D721Med (cell line): ENCODE measurements around the gene HOXB8.

ENCODE experiments used
- DNase-seq: peaks from one replicate; pipeline ENCODE4 v3.0.0; 2011; ENCODE audit warnings: low spot score; ENCODE audit not compliant: insufficient read length
- FAIRE-seq: peaks from 2 replicates; lab custom pipeline; 2011; peaks lifted over from hg19 to GRCh38; lab: Jason Lieb, UNC
- TF ChIP-seq, protein P1 (sequence below): IDR thresholded peaks from 2 replicates; pipeline ENCODE4 v1.5.1; 2012; ENCODE audit warnings: mild to moderate bottlenecking, control low read depth; ENCODE audit not compliant: insufficient read depth; ENCODE audit errors: missing control alignments

HOXB8 gene

GRCh38 chr17:48604770-48605329 is 10.2 kb downstream of the HOXB8 start, which contains the start of gene HOXB6:
HOXB6 (minus strand) TSS chr17:48604986; CDS start chr17:48598150, 6,836 bp downstream.
- TF ChIP-seq, protein P1, sequence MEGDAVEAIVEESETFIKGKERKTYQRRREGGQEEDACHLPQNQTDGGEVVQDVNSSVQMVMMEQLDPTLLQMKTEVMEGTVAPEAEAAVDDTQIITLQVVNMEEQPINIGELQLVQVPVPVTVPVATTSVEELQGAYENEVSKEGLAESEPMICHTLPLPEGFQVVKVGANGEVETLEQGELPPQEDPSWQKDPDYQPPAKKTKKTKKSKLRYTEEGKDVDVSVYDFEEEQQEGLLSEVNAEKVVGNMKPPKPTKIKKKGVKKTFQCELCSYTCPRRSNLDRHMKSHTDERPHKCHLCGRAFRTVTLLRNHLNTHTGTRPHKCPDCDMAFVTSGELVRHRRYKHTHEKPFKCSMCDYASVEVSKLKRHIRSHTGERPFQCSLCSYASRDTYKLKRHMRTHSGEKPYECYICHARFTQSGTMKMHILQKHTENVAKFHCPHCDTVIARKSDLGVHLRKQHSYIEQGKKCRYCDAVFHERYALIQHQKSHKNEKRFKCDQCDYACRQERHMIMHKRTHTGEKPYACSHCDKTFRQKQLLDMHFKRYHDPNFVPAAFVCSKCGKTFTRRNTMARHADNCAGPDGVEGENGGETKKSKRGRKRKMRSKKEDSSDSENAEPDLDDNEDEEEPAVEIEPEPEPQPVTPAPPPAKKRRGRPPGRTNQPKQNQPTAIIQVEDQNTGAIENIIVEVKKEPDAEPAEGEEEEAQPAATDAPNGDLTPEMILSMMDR: no peak
- FAIRE-seq (no peak), DNase-seq (no peak)

- TF ChIP-seq, protein P1: no peak
- FAIRE-seq: no peak
- DNase-seq: no peak
Measured at GRCh38 chr17:48603959-48604769, 10.9 kb downstream of the HOXB8 start.

DNA sequence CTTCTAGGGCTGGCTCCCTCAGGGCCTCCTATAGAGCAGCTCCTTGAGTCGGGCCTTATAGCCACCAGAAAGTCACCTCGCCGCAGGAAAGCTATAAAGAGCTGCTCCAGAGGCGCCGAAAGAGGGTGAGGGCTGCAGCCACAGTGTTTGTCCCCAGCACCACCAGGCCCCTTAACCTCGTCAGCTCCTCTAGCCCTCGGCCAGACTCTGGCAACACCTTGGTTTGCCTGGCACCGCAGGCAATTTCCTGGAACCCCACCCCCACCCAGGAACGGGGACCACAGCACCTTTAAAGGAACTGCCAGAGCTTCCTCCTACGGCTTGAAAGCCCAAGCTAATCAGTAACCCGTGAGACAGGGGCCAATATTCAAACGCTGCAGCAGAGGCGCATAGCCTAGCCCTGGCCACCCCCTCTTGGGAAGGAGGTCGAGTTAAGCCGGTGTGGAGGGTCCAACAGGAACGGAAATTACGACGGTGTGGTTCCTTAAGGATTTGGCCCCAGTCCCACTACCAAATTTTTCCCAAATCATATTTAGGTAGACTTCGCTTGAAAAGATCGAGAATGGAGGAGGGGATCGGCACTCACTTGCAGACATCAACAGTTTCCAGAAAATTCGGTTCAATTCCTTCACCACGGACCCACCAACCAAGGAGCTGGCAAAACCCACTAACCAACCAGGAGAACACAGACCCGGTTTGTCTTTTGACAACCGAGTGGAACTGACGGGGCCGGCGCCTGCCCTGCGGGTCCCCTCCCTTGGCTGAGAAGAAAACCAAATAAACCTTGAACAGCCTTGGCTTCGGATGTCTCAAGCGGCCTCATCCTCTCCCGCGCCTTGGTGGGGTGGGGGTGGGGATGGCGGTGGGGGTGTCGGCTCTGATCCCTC is 13.3 kb downstream of the HOXB8 start:
- DNase-seq (no peak), FAIRE-seq (no peak)

GRCh38 chr17:48601207-48601538 is 13.9 kb downstream of the HOXB8 start:
- FAIRE-seq: no peak
- no peak for DNase-seq
- TF ChIP-seq, protein P1: no peak

More for the DNA sequence above, 13.3 kb downstream of the HOXB8 start:
- TF ChIP-seq, protein P1: no peak

DNA sequence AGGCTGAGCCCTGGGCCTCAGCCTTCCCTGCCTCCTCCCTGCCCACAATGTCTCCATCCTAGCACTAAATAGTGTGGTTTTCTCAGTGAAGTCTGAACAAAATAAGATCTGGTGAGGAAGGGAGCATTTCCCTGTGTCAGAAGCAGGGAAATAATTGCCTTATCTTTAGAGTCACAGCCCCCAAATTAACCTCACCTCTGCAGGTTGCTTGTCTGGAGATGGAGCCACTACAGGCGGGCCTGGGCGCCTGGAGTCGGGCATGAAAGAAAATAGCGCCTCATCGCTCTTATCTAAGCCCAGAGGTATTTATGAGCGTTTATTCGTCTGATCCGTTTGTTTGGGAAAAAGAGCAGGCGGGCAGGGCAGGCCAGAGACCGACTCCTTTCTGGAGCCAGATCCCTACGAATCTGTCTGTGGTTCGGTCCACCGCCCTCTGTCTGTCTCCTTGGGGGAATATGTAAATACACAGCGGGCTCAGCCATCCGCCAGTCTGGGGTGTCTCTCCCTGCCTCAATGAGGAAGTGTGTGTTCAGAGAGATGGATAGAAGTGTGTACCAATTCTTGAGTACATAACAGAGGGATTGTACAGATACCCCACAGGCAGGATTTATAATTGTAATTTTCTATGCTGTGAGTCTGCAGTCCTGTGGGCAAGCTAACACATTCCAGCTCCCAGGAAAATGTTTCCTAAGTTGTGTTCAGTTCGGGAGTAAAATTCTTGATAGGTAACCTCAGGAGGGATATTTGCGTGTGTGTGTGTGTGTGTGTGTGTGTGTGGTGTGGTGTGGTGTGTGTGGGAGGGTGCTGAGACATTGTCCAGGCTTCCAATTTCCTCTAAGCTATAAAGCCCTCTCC is 14.6 kb downstream of the HOXB8 start:
- FAIRE-seq (no peak), DNase-seq (no peak)
- TF ChIP-seq, protein P1: no peak

DNA sequence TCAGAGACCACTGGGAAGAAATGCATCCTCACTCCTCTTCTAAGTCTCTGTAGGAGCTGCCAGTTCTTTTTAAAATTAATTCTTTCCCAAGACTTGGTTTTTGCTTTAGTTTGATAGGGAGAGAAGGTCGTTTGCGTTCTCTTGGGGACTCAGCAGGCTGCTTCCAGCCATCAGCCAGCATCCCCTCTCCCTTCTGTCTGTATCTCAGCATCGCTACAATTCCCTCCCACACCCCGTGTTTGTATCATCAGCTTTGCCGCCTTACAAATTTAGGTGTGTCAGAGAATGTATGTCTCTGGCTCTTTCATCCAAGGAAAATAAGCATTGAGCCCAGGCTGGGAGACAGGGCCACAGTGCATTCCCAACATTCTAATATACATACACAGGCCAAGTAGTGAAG is 15.7 kb downstream of the HOXB8 start:
- DNase-seq: no peak
- FAIRE-seq: no peak
- TF ChIP-seq, protein P1: no peak
